Activated naive CD4-positive, alpha-beta T cell treated with anti-CD3 and anti-CD28 coated beads, Interleukin-2, amount 50 U/mL, for 16 hours (primary cell): ENCODE data around the gene PHLDB3.
"Not testable (repeated sequence)": the region's sequence is repeated elsewhere in the genome, so short reads cannot be mapped to it uniquely, and the experiment has no call there.

Experiments
- DNase-seq: peaks from one replicate; pipeline ENCODE4 v3.0.0-alpha.2; 2020

The PHLDB3 gene

GRCh38 chr19:43526884-43527859 lies 22.6 kb upstream of the PHLDB3 start, which contains the start of gene ETHE1:
Gene ETHE1, minus strand, starts transcription at chr19:43527201. Its CDS starts 24 bp downstream, at chr19:43527177.
- peak; percentile 72 for DNase-seq

- DNase-seq = peak; percentile 34
Measured at GRCh38 chr19:43525836-43526771, 21.6 kb upstream of the PHLDB3 start.

- DNase-seq = peak; percentile 25
Measured at GRCh38 chr19:43524922-43525835, 20.6 kb upstream of the PHLDB3 start.

- not testable (repeated sequence) for DNase-seq
Measured at GRCh38 chr19:43523696-43524095, 19.1 kb upstream of the PHLDB3 start.

- DNase-seq = no peak
Measured at GRCh38 chr19:43522929-43523328, 18.4 kb upstream of the PHLDB3 start.

- peak; percentile 83 for DNase-seq
Measured at GRCh38 chr19:43519436-43520088, 15.0 kb upstream of the PHLDB3 start.

GRCh38 chr19:43518051-43518450 lies 13.5 kb upstream of the PHLDB3 start:
- DNase-seq = no peak

GRCh38 chr19:43512399-43512798 lies 7.9 kb upstream of the PHLDB3 start:
- not testable (repeated sequence) for DNase-seq

- DNase-seq = no peak
Measured at GRCh38 chr19:43511324-43511723, 6.8 kb upstream of the PHLDB3 start.

GRCh38 chr19:43510713-43511112 lies 6.2 kb upstream of the PHLDB3 start:
- no peak for DNase-seq

GRCh38 chr19:43507880-43508279 lies 3.3 kb upstream of the PHLDB3 start:
- no peak for DNase-seq

- no peak for DNase-seq
Measured at GRCh38 chr19:43506629-43507028, 2.1 kb upstream of the PHLDB3 start.

- DNase-seq = no peak
Measured at GRCh38 chr19:43505941-43506340, 1.4 kb upstream of the PHLDB3 start.

- DNase-seq = no peak
Measured at GRCh38 chr19:43505186-43505456, 575 bp upstream of the PHLDB3 start.

GRCh38 chr19:43503501-43504425 lies 783 bp downstream of the PHLDB3 start:
- DNase-seq = peak; percentile 100

- DNase-seq = no peak
Measured at GRCh38 chr19:43502419-43502976, 2.0 kb downstream of the PHLDB3 start.

- DNase-seq = no peak
Measured at GRCh38 chr19:43501661-43502418, 2.7 kb downstream of the PHLDB3 start.

- no peak for DNase-seq
Measured at GRCh38 chr19:43499042-43499441, 5.5 kb downstream of the PHLDB3 start.

- DNase-seq = no peak
Measured at GRCh38 chr19:43498233-43498842, 6.2 kb downstream of the PHLDB3 start.
